Kidney (tissue), 14 donors: ENCODE results near the gene LRRC8E. TPM values are rescaled to one million over a fixed set of nuclear protein-coding genes. Genes with fewer than 3 reads are reported as not detected.
A peak's percentile ranks its signal among the peaks of the same experiment; 100 is the strongest.

ENCODE experiments used
- DNase-seq, 5 donors: peaks; one replicate each; pipeline ENCODE4 v3.0.0-alpha.2; 2013 to 2020
- FAIRE-seq: peaks from 2 replicates; lab custom pipeline; 2012; peaks lifted over from hg19 to GRCh38; lab: Jason Lieb, UNC
- H3K27ac ChIP-seq, 2 donors: one replicate each; pipeline ENCODE4 v1.7.0; 2013; ENCODE audit warnings: low read depth in 2 of 2, low read length in 2 of 2, inconsistent platforms in 1 of 2
- H3K27me3 ChIP-seq: one replicate; pipeline ENCODE4 v1.7.1; 2013; ENCODE audit warnings: low read length, inconsistent platforms; ENCODE audit not compliant: control insufficient read depth, insufficient read depth
- H3K36me3 ChIP-seq, 3 donors: one replicate each; pipeline versions ENCODE4 v1.7.0 to v1.7.1; 2013; ENCODE audit warnings: low read length in 3 of 3, control low read depth in 1 of 3, inconsistent platforms in 1 of 3; ENCODE audit not compliant: insufficient read depth in 3 of 3, control insufficient read depth in 2 of 3
- H3K4me1 ChIP-seq, 3 donors: one replicate each; pipeline versions ENCODE4 v1.7.0 to v1.7.1; 2013; ENCODE audit warnings: low read length in 3 of 3, inconsistent platforms in 1 of 3, low read depth in 1 of 3; ENCODE audit not compliant: control insufficient read depth in 2 of 3, insufficient read depth in 2 of 3
- H3K4me3 ChIP-seq, 3 donors: one replicate each; pipeline versions ENCODE4 v1.7.0 to v1.8.1; 2013; ENCODE audit warnings: low read length in 3 of 3, control low read depth in 1 of 3, inconsistent platforms in 1 of 3
- H3K9ac ChIP-seq, 3 donors: one replicate each; pipeline versions ENCODE4 v1.7.0 to v1.7.1; 2013; ENCODE audit warnings: low read length in 3 of 3, control low read depth in 1 of 3, inconsistent platforms in 1 of 3
- H3K9me3 ChIP-seq, 3 donors: one replicate each; pipeline versions ENCODE4 v1.7.0 to v1.7.1; 2013; ENCODE audit warnings: low read length in 3 of 3, control low read depth in 1 of 3, inconsistent platforms in 1 of 3; ENCODE audit not compliant: control insufficient read depth in 2 of 3, insufficient read depth in 1 of 3
- intact Hi-C: fragments of 100-400 bp; cut with DNase I; formaldehyde crosslinking; loops from one replicate; pipeline ENCODE4 v1.11.1; 2022
- polyA plus RNA-seq: library from polyadenylated mRNA; stranded (reverse); fragments of 350-450 nt; fragmentation: Illumina TruSeq; extraction: RNeasy Lipid Tissue Mini Kit (QIAGEN cat#74804); gene quantifications from one replicate; pipeline ENCODE4 v1.2.3, GENCODE V29; 2014; ENCODE audit warnings: low read depth, low replicate concordance; ENCODE audit not compliant: insufficient read depth
- total RNA-seq: library from RNA; stranded (reverse); fragmentation: NEBNext Ultra II Directional; extraction: Animal tissue kit (Norgen Biotek cat#: 25700); gene quantifications from one replicate; pipeline ENCODE4 v1.2.1, GENCODE V29; 2021
- TF ChIP-seq, protein P1 (sequence below): IDR thresholded peaks from 3 replicates; pipeline ENCODE4 v1.5.1; 2012; ENCODE audit warnings: mild to moderate bottlenecking, moderate library complexity, borderline replicate concordance; ENCODE audit not compliant: insufficient read depth; ENCODE audit errors: extremely low read depth
- donor health status: control.
- donor health status: control.
- donor health status: control.
- donor health status: control.
- donor health status: control.
- donor health status: DM: yes; HTN: yes; CAD: no.
- donor health status: Normal renal cell carcinoma (clear cell type).

Gene LRRC8E
- total and polyA plus RNA-seq, 2 donors from 2014 or later = 2.2 to 9.1 TPM

DNA sequence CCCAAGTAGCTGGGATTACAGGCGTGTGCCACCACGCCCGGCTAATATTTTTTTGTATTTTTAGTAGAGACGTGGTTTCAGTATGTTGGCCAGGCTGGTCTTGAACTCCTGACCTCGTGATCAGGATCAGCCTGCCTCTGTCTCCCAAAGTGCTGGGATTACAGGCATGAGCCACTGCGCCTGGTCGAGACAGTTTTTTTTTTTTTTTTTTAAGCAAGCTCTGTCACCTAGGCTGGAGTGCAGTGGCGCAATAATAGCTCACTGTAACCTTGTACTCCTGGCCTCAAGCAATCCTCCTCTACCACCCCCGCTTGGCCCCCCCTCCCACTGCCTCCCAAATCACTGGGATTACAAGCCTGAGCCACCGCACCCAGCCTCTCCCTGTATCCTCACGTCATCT is 9.0 kb downstream of the LRRC8E start:
- no peak for DNase-seq
- no peak for FAIRE-seq
- Histone ChIP-seq H3K27ac (no peak overlapping the region), H3K9ac (no peak overlapping the region), H3K27me3 (no peaks in the 10 kb centered on the region), H3K36me3 (no peaks in the 10 kb centered on the region), H3K9me3 (no peaks in the 10 kb centered on the region), H3K4me1 (no peaks in the 10 kb centered on the region), H3K4me3 (no peak overlapping the region)
- TF ChIP-seq, protein P1, sequence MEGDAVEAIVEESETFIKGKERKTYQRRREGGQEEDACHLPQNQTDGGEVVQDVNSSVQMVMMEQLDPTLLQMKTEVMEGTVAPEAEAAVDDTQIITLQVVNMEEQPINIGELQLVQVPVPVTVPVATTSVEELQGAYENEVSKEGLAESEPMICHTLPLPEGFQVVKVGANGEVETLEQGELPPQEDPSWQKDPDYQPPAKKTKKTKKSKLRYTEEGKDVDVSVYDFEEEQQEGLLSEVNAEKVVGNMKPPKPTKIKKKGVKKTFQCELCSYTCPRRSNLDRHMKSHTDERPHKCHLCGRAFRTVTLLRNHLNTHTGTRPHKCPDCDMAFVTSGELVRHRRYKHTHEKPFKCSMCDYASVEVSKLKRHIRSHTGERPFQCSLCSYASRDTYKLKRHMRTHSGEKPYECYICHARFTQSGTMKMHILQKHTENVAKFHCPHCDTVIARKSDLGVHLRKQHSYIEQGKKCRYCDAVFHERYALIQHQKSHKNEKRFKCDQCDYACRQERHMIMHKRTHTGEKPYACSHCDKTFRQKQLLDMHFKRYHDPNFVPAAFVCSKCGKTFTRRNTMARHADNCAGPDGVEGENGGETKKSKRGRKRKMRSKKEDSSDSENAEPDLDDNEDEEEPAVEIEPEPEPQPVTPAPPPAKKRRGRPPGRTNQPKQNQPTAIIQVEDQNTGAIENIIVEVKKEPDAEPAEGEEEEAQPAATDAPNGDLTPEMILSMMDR = no peak
- intact Hi-C loops = no loop called here

DNA sequence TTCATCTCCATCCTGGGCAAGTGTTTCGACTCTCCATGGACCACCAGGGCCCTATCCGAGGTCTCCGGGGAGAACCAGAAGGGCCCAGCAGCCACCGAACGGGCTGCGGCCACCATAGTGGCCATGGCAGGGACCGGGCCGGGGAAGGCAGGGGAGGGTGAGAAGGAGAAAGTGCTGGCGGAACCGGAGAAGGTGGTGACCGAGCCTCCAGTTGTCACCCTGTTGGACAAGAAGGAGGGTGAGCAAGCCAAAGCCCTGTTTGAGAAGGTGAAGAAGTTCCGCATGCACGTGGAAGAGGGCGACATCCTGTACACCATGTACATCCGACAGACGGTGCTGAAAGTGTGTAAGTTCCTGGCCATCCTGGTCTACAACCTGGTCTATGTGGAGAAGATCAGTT is 10.7 kb downstream of the LRRC8E start:
- no peak overlapping the region for H3K9ac ChIP-seq
- intact Hi-C loops = no loop called here
- H3K36me3 ChIP-seq = no peaks in the 10 kb centered on the region
- H3K27me3 ChIP-seq = no peaks in the 10 kb centered on the region
- FAIRE-seq (no peak), DNase-seq (no peak)
- H3K9me3 ChIP-seq = no peaks in the 10 kb centered on the region
- H3K4me1 ChIP-seq = peaks cover 0 to 6% (median 4%) of the 10 kb centered on the region in 3 donors
- no peak overlapping the region for H3K27ac ChIP-seq
- TF ChIP-seq, protein P1 = no peak
- no peak overlapping the region for H3K4me3 ChIP-seq

DNA sequence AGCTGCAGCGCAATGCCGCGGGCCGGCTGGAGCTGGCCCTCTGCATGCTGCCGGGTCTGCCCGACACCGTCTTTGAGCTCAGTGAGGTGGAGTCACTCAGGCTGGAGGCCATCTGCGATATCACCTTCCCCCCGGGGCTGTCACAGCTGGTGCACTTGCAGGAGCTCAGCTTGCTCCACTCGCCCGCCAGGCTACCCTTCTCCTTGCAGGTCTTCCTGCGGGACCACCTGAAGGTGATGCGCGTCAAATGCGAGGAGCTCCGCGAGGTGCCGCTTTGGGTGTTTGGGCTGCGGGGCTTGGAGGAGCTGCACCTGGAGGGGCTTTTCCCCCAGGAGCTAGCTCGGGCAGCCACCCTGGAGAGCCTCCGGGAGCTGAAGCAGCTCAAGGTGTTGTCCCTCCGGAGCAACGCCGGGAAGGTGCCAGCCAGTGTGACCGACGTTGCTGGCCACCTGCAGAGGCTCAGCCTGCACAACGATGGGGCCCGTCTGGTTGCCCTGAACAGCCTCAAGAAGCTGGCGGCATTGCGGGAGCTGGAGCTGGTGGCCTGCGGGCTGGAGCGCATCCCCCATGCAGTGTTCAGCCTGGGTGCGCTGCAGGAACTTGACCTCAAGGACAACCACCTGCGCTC is 11.6 kb downstream of the LRRC8E start:
- DNase-seq (peak in 3 of 5 donors; percentile 10 to 77 (median 55)), FAIRE-seq (no peak)
- H3K9me3 ChIP-seq = no peaks in the 10 kb centered on the region
- no peak overlapping the region for H3K4me3 ChIP-seq
- H3K27me3 ChIP-seq = no peaks in the 10 kb centered on the region
- no peak overlapping the region for H3K9ac ChIP-seq
- no peaks in the 10 kb centered on the region for H3K36me3 ChIP-seq
- peaks cover 0 to 11% (median 7%) of the 10 kb centered on the region in 3 donors for H3K4me1 ChIP-seq
- TF ChIP-seq, protein P1 = no peak
- intact Hi-C loops = no loop called here
- no peak overlapping the region for H3K27ac ChIP-seq
